Stimulated activated CD4-positive, alpha-beta T cell treated with anti-CD3 and anti-CD28 coated beads, Interleukin-12 subunit alpha, Interleukin-12 subunit beta, amount 100 ng/mL, for 48 hours (primary cell): ENCODE data around the gene ZNF384.

ENCODE experiments used
- DNase-seq, 3 donors: peaks; one replicate each; pipeline ENCODE4 v3.0.0-alpha.2; 2020; ENCODE audit warnings: low read depth in 2 of 3, low spot score in 1 of 3

Gene ZNF384

GRCh38 chr12:6699259-6699988 lies 10.2 kb upstream of the ZNF384 start:
- DNase-seq: no peak

- DNase-seq: no peak
These were observed 9.3 kb upstream of the ZNF384 start for GRCh38 chr12:6698352-6699046.

- no peak for DNase-seq
These were observed 8.6 kb upstream of the ZNF384 start for GRCh38 chr12:6697584-6698351.

GRCh38 chr12:6696690-6697583 lies 7.8 kb upstream of the ZNF384 start:
- DNase-seq: no peak

GRCh38 chr12:6695313-6696045 lies 6.3 kb upstream of the ZNF384 start:
- no peak for DNase-seq

- DNase-seq: no peak
These were observed 5.5 kb upstream of the ZNF384 start for GRCh38 chr12:6694701-6695100.

GRCh38 chr12:6693832-6694355 lies 4.7 kb upstream of the ZNF384 start:
- no peak for DNase-seq

GRCh38 chr12:6692888-6693287 lies 3.7 kb upstream of the ZNF384 start:
- DNase-seq: no peak

- DNase-seq: no peak
These were observed 2.3 kb upstream of the ZNF384 start for GRCh38 chr12:6691473-6691872.

- peak in 2 of 3 donors; percentile 21 to 23 for DNase-seq
These were observed 604 bp downstream of the ZNF384 start for GRCh38 chr12:6688543-6688998.

- DNase-seq: no peak
These were observed 3.4 kb downstream of the ZNF384 start for GRCh38 chr12:6685814-6686213.

- DNase-seq: peak; percentile 18 to 70 (median 41)
These were observed 4.6 kb downstream of the ZNF384 start for GRCh38 chr12:6684609-6685008.

GRCh38 chr12:6676962-6677361 lies 12.2 kb downstream of the ZNF384 start:
- DNase-seq: no peak

- DNase-seq: no peak
These were observed 17.0 kb downstream of the ZNF384 start for GRCh38 chr12:6672143-6672542.

- no peak for DNase-seq
These were observed 21.5 kb downstream of the ZNF384 start for GRCh38 chr12:6667559-6668210.

- DNase-seq: no peak
These were observed 23.0 kb downstream of the ZNF384 start for GRCh38 chr12:6666211-6666610.

- DNase-seq: no peak
These were observed 24.3 kb downstream of the ZNF384 start for GRCh38 chr12:6664902-6665301.

- peak; percentile 90 to 97 (median 92) for DNase-seq
These were observed 26.1 kb downstream of the ZNF384 start, which contains the start of gene ING4 for GRCh38 chr12:6662906-6663742. Gene ING4, minus strand, starts transcription at chr12:6663119. Its CDS starts 18 bp downstream, at chr12:6663101.

- no peak for DNase-seq
These were observed 26.6 kb downstream of the ZNF384 start for GRCh38 chr12:6662602-6662905.
